OCI-LY1 (cell line): ENCODE measurements around the gene TNC.

Experiments
- CTCF ChIP-seq: fragments of 200-600 bp; sonication (generic), shearing (Covaris generic); IDR thresholded peaks from 2 replicates; pipeline ENCODE4 v1.5.1; 2017; ENCODE audit warnings: mild to moderate bottlenecking, antibody characterized with exemption, low read length, moderate library complexity, mixed read lengths
- EZH2 ChIP-seq: fragments of 200-600 bp; sonication (generic), shearing (Covaris generic); IDR thresholded peaks from 2 replicates; pipeline ENCODE4 v1.8.0; 2017; ENCODE audit warnings: borderline replicate concordance, mixed run types, mild to moderate bottlenecking, antibody characterized with exemption, low read length, moderate library complexity, mixed read lengths

GRCh38 chr9:115135821-115136778 is 18.1 kb upstream of the TNC start:
- no peak for TF ChIP-seq CTCF
- TF ChIP-seq EZH2, result no peak
